Kidney (tissue), 14 donors: ENCODE data around the gene POU2F1. TPM values are rescaled to one million over a fixed set of nuclear protein-coding genes. Genes with fewer than 3 reads are reported as not detected.

Experiments used
- DNase-seq, 5 donors: peaks; one replicate each; pipeline ENCODE4 v3.0.0-alpha.2; 2013 to 2020
- FAIRE-seq: peaks from 2 replicates; lab custom pipeline; 2012; peaks lifted over from hg19 to GRCh38; lab: Jason Lieb, UNC
- H3K27ac ChIP-seq, 2 donors: one replicate each; pipeline ENCODE4 v1.7.0; 2013; ENCODE audit warnings: low read depth in 2 of 2, low read length in 2 of 2, inconsistent platforms in 1 of 2
- H3K27me3 ChIP-seq: one replicate; pipeline ENCODE4 v1.7.1; 2013; ENCODE audit warnings: low read length, inconsistent platforms; ENCODE audit not compliant: control insufficient read depth, insufficient read depth
- H3K36me3 ChIP-seq, 3 donors: one replicate each; pipeline versions ENCODE4 v1.7.0 to v1.7.1; 2013; ENCODE audit warnings: low read length in 3 of 3, control low read depth in 1 of 3, inconsistent platforms in 1 of 3; ENCODE audit not compliant: insufficient read depth in 3 of 3, control insufficient read depth in 2 of 3
- H3K4me1 ChIP-seq, 3 donors: one replicate each; pipeline versions ENCODE4 v1.7.0 to v1.7.1; 2013; ENCODE audit warnings: low read length in 3 of 3, inconsistent platforms in 1 of 3, low read depth in 1 of 3; ENCODE audit not compliant: control insufficient read depth in 2 of 3, insufficient read depth in 2 of 3
- H3K4me3 ChIP-seq, 3 donors: one replicate each; pipeline versions ENCODE4 v1.7.0 to v1.8.1; 2013; ENCODE audit warnings: low read length in 3 of 3, control low read depth in 1 of 3, inconsistent platforms in 1 of 3
- H3K9ac ChIP-seq, 3 donors: one replicate each; pipeline versions ENCODE4 v1.7.0 to v1.7.1; 2013; ENCODE audit warnings: low read length in 3 of 3, control low read depth in 1 of 3, inconsistent platforms in 1 of 3
- H3K9me3 ChIP-seq, 3 donors: one replicate each; pipeline versions ENCODE4 v1.7.0 to v1.7.1; 2013; ENCODE audit warnings: low read length in 3 of 3, control low read depth in 1 of 3, inconsistent platforms in 1 of 3; ENCODE audit not compliant: control insufficient read depth in 2 of 3, insufficient read depth in 1 of 3
- CTCF ChIP-seq: IDR thresholded peaks from 3 replicates; pipeline ENCODE4 v1.5.1; 2012; ENCODE audit warnings: mild to moderate bottlenecking, moderate library complexity, borderline replicate concordance; ENCODE audit not compliant: insufficient read depth; ENCODE audit errors: extremely low read depth
- intact Hi-C: fragments of 100-400 bp; cut with DNase I; formaldehyde crosslinking; loops from one replicate; pipeline ENCODE4 v1.11.1; 2022
- polyA plus RNA-seq: library from polyadenylated mRNA; stranded (reverse); fragments of 350-450 nt; fragmentation: Illumina TruSeq; extraction: RNeasy Lipid Tissue Mini Kit (QIAGEN cat#74804); gene quantifications from one replicate; pipeline ENCODE4 v1.2.3, GENCODE V29; 2014; ENCODE audit warnings: low read depth, low replicate concordance; ENCODE audit not compliant: insufficient read depth
- total RNA-seq: library from RNA; stranded (reverse); fragmentation: NEBNext Ultra II Directional; extraction: Animal tissue kit (Norgen Biotek cat#: 25700); gene quantifications from one replicate; pipeline ENCODE4 v1.2.1, GENCODE V29; 2021
- donor health status: control.
- donor health status: control.
- donor health status: control.
- donor health status: control.
- donor health status: control.
- donor health status: DM: yes; HTN: yes; CAD: no.
- donor health status: Normal renal cell carcinoma (clear cell type).

The POU2F1 gene
- total and polyA plus RNA-seq, 2 donors from 2014 or later = 1.9 to 25.2 TPM

- H3K9me3 ChIP-seq = no peaks in the 10 kb centered on the region
- intact Hi-C loops = no loop called here
- FAIRE-seq (no peak), DNase-seq (peak in 1 of 5 donors; percentile 25)
- H3K4me3 ChIP-seq = no peak overlapping the region
- H3K36me3 ChIP-seq = no peaks in the 10 kb centered on the region
- H3K9ac ChIP-seq = no peak overlapping the region
- peaks cover 0 to 9% (median 2%) of the 10 kb centered on the region in 3 donors for H3K4me1 ChIP-seq
- no peak overlapping the region for H3K27ac ChIP-seq
- TF ChIP-seq CTCF = no peak
- H3K27me3 ChIP-seq = no peaks in the 10 kb centered on the region
These were observed 43.3 kb downstream of the POU2F1 start for GRCh38 chr1:167263819-167264464.

DNA sequence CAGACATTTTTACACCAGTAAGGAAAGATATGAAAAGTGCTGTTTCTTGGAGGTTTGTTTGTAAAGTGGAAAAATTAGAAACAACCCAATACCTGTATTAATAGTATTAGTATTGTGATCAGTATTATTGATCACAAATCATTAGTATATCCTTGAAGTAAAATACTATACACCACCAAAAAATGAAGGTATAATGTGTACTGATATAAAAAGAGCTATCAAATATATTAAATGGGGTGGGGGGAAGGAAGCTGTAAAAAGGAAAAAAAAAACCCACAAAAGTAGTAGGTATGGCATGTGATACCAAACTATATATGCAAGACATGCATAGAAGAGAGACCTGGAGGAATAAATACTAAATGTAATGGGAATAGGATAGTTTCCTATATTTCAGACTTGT is 46.3 kb downstream of the POU2F1 start:
- no peak for FAIRE-seq
- Histone ChIP-seq H3K9ac (no peak overlapping the region), H3K27me3 (no peaks in the 10 kb centered on the region), H3K4me1 (peaks cover 0 to 10% (median 2%) of the 10 kb centered on the region in 3 donors), H3K36me3 (no peaks in the 10 kb centered on the region), H3K27ac (no peak overlapping the region), H3K9me3 (no peaks in the 10 kb centered on the region), H3K4me3 (no peak overlapping the region)
- intact Hi-C loops = no loop called here
- no peak for DNase-seq
- no peak for TF ChIP-seq CTCF

GRCh38 chr1:167268347-167268787 is 47.7 kb downstream of the POU2F1 start:
- peaks cover 0 to 10% (median 2%) of the 10 kb centered on the region in 3 donors for H3K4me1 ChIP-seq
- FAIRE-seq (no peak), DNase-seq (no peak)
- no peaks in the 10 kb centered on the region for H3K9me3 ChIP-seq
- H3K27me3 ChIP-seq = no peaks in the 10 kb centered on the region
- no peak overlapping the region for H3K27ac ChIP-seq
- no peak overlapping the region for H3K4me3 ChIP-seq
- intact Hi-C loops = no loop called here
- no peak for TF ChIP-seq CTCF
- no peaks in the 10 kb centered on the region for H3K36me3 ChIP-seq
- no peak overlapping the region for H3K9ac ChIP-seq
